ENCODE data around the gene CREB5.

The CREB5 gene

GRCh38 chr7:28433699-28434219 is 21.4 kb downstream of the CREB5 start:
- in situ Hi-C loops (cut with MboI; ENCODE audit: low sequenced_read_pairs): no loop called here

- in situ Hi-C loops (cut with MboI; ENCODE audit: low sequenced_read_pairs): no loop called here
These were observed 22.2 kb downstream of the CREB5 start for GRCh38 chr7:28434510-28434909.

GRCh38 chr7:28435152-28435551 is 22.8 kb downstream of the CREB5 start:
- in situ Hi-C loops (cut with MboI; ENCODE audit: low sequenced_read_pairs): no loop called here

- in situ Hi-C loops (cut with MboI; ENCODE audit: low sequenced_read_pairs): no loop called here
These were observed 23.5 kb downstream of the CREB5 start for GRCh38 chr7:28435732-28436378.

GRCh38 chr7:28440055-28440601 is 27.8 kb downstream of the CREB5 start:
- in situ Hi-C loops (cut with MboI; ENCODE audit: low sequenced_read_pairs): no loop called here

- in situ Hi-C loops (cut with MboI; ENCODE audit: low sequenced_read_pairs): no loop called here
These were observed 30.5 kb downstream of the CREB5 start for GRCh38 chr7:28442540-28443420.

GRCh38 chr7:28446131-28446530 is 33.8 kb downstream of the CREB5 start:
- in situ Hi-C loops (cut with MboI; ENCODE audit: low sequenced_read_pairs): no loop called here

- in situ Hi-C loops (cut with MboI; ENCODE audit: low sequenced_read_pairs): no loop called here
These were observed 34.8 kb downstream of the CREB5 start for GRCh38 chr7:28447071-28447470.

GRCh38 chr7:28448708-28449107 is 36.4 kb downstream of the CREB5 start:
- in situ Hi-C loops (cut with MboI; ENCODE audit: low sequenced_read_pairs): no loop called here

GRCh38 chr7:28452681-28453080 is 40.4 kb downstream of the CREB5 start:
- in situ Hi-C loops (cut with MboI; ENCODE audit: low sequenced_read_pairs): no loop called here

GRCh38 chr7:28455486-28455885 is 43.2 kb downstream of the CREB5 start:
- in situ Hi-C loops (cut with MboI; ENCODE audit: low sequenced_read_pairs): no loop called here

- in situ Hi-C loops (cut with MboI; ENCODE audit: low sequenced_read_pairs): no loop called here
These were observed 43.7 kb downstream of the CREB5 start for GRCh38 chr7:28456044-28456443.

- in situ Hi-C loops (cut with MboI; ENCODE audit: low sequenced_read_pairs): no loop called here
These were observed 46.4 kb downstream of the CREB5 start for GRCh38 chr7:28458732-28459131.

- in situ Hi-C loops (cut with MboI; ENCODE audit: low sequenced_read_pairs): no loop called here
These were observed 47.0 kb downstream of the CREB5 start for GRCh38 chr7:28459306-28459705.

GRCh38 chr7:28465697-28466096 is 53.4 kb downstream of the CREB5 start:
- in situ Hi-C loops (cut with MboI; ENCODE audit: low sequenced_read_pairs): no loop called here

GRCh38 chr7:28466341-28466740 is 54.0 kb downstream of the CREB5 start:
- in situ Hi-C loops (cut with MboI; ENCODE audit: low sequenced_read_pairs): no loop called here

GRCh38 chr7:28466885-28467284 is 54.6 kb downstream of the CREB5 start:
- in situ Hi-C loops (cut with MboI; ENCODE audit: low sequenced_read_pairs): no loop called here

GRCh38 chr7:28469562-28469961 is 57.2 kb downstream of the CREB5 start:
- in situ Hi-C loops (cut with MboI; ENCODE audit: low sequenced_read_pairs): no loop called here

- in situ Hi-C loops (cut with MboI; ENCODE audit: low sequenced_read_pairs): no loop called here
These were observed 58.0 kb downstream of the CREB5 start for GRCh38 chr7:28470344-28470743.

- in situ Hi-C loops (cut with MboI; ENCODE audit: low sequenced_read_pairs): no loop called here
These were observed 60.0 kb downstream of the CREB5 start for GRCh38 chr7:28472332-28472731.

GRCh38 chr7:28473571-28474281 is 61.4 kb downstream of the CREB5 start:
- in situ Hi-C loops (cut with MboI; ENCODE audit: low sequenced_read_pairs): no loop called here
